PC-3 (cell line): ENCODE results near the gene MAST4. TPM values are rescaled to one million over a fixed set of nuclear protein-coding genes. Genes with fewer than 3 reads are reported as not detected.

Experiments used
- ATAC-seq: fragments of 200-7000 bp; cut with Tn5 transposase; 2 replicates; pipeline ENCODE4 v1.9.1; 2020; ENCODE audit warnings: mild to moderate bottlenecking, moderate library complexity
- BruUV-seq: library from RNA; stranded (reverse); fragments of 400-500 nt; replicated peaks from 2 replicates; lab custom pipeline; 2021; lab: Mats Ljungman, UMichigan
- CTCF ChIA-PET: fragments of 300-600 bp; sonication (Branson Sonifier 250); formaldehyde crosslinking; loops from one replicate; lab custom pipeline; 2022; ENCODE audit warnings: antibody characterized with exemption; lab: Charles Lee
- POLR2A ChIA-PET: fragments of 300-600 bp; sonication (Branson Sonifier 250); formaldehyde crosslinking; loops from one replicate; lab custom pipeline; 2022; ENCODE audit warnings: antibody characterized with exemption; ENCODE audit not compliant: unreplicated experiment; lab: Charles Lee
- DNase-seq: peaks from one replicate; pipeline ENCODE4 v3.0.0-alpha.2; 2015
- H2AFZ ChIP-seq: fragments of 300-600 bp; sonication (generic); 2 replicates; pipeline ENCODE4 v1.6.0; 2016; ENCODE audit warnings: antibody characterized with exemption, low read length
- H3F3A ChIP-seq: fragments of 300-600 bp; sonication (generic); one replicate; pipeline ENCODE4 v1.6.0; 2017; ENCODE audit warnings: antibody characterized with exemption, low read length, control low read depth, mild to moderate bottlenecking; ENCODE audit not compliant: unreplicated experiment
- H3K27ac ChIP-seq: fragments of 300-600 bp; sonication (generic); 2 replicates; pipeline ENCODE4 v1.5.1; 2016; ENCODE audit warnings: mild to moderate bottlenecking, low read length
- H3K27me3 ChIP-seq: fragments of 300-600 bp; sonication (generic); 2 replicates; pipeline ENCODE4 v1.6.1; 2016; ENCODE audit warnings: low read length, mixed read lengths
- H3K36me3 ChIP-seq: fragments of 300-600 bp; sonication (generic); 2 replicates; pipeline ENCODE4 v1.6.1; 2016; ENCODE audit warnings: low read depth, mixed run types, low read length, mixed read lengths
- H3K4me1 ChIP-seq: fragments of 300-600 bp; sonication (generic); 2 replicates; pipeline ENCODE4 v1.5.1; 2016; ENCODE audit warnings: low read length; ENCODE audit not compliant: insufficient read depth
- H3K4me2 ChIP-seq: fragments of 300-600 bp; sonication (generic); 2 replicates; pipeline ENCODE4 v1.6.0; 2016; ENCODE audit warnings: low read length
- H3K4me3 ChIP-seq: fragments of 300-600 bp; sonication (generic); 2 replicates; pipeline ENCODE4 v1.5.1; 2016; ENCODE audit warnings: mild to moderate bottlenecking, low read length, mixed read lengths
- H3K79me2 ChIP-seq: fragments of 300-600 bp; sonication (generic); 2 replicates; pipeline ENCODE4 v1.6.1; 2017; ENCODE audit warnings: low read length, mixed read lengths
- H3K9ac ChIP-seq: fragments of 300-600 bp; sonication (generic); 2 replicates; pipeline ENCODE4 v1.6.0; 2016; ENCODE audit warnings: mild to moderate bottlenecking, low read length
- H3K9me2 ChIP-seq: fragments of 300-600 bp; sonication (generic); replicated peaks from 2 replicates; pipeline ENCODE4 v1.6.1; 2016; ENCODE audit warnings: mixed run types, low read length, mixed read lengths
- H3K9me3 ChIP-seq: fragments of 300-600 bp; sonication (generic); 2 replicates; pipeline ENCODE4 v1.6.1; 2016; ENCODE audit warnings: low read length, mixed read lengths
- H4K20me1 ChIP-seq: fragments of 300-600 bp; sonication (generic); 2 replicates; pipeline ENCODE4 v1.6.1; 2016; ENCODE audit warnings: low read length, mixed read lengths
- EZH2 ChIP-seq: fragments of 300-600 bp; sonication (generic); IDR thresholded peaks from one replicate; pipeline ENCODE4 v1.6.1; 2017; ENCODE audit warnings: antibody characterized with exemption, mild to moderate bottlenecking, low read length; ENCODE audit not compliant: unreplicated experiment
- EZH2phosphoT487 ChIP-seq: fragments of 300-600 bp; sonication (generic); IDR thresholded peaks from 2 replicates; pipeline ENCODE4 v1.6.1; 2018; ENCODE audit warnings: mild to moderate bottlenecking, antibody characterized with exemption, low read length, borderline replicate concordance
- intact Hi-C: fragments of 100-400 bp; cut with micrococcal nuclease; formaldehyde crosslinking; loops from 2 replicates; pipeline ENCODE4 v1.9.0; 2023
- total RNA-seq: library from RNA; depleted of rRNA; stranded (reverse); fragments of >200 nt; gene quantifications from 2 replicates; pipeline ENCODE4 v1.2.3, GENCODE V29; 2014
- TF ChIP-seq, protein P1 (sequence below): fragments of 300-600 bp; sonication (generic); conservative IDR thresholded peaks from 2 replicates; pipeline ENCODE4 v1.5.1; 2017; ENCODE audit warnings: antibody characterized with exemption, low read depth, mild to moderate bottlenecking, low read length

Gene MAST4
- total RNA-seq, 1 experiment from 2014 or later = 7.9 TPM

- intact Hi-C loops = no loop called here
- ChIA-PET CTCF (no interaction called here), POLR2A (no interaction called here)
- H4K20me1 ChIP-seq = no peaks in the 10 kb centered on the region
- H3K79me2 ChIP-seq = no peaks in the 10 kb centered on the region
- no peak overlapping the region for H3K4me3 ChIP-seq
- ATAC-seq (no peak), DNase-seq (no peak)
- TF ChIP-seq, protein P1, sequence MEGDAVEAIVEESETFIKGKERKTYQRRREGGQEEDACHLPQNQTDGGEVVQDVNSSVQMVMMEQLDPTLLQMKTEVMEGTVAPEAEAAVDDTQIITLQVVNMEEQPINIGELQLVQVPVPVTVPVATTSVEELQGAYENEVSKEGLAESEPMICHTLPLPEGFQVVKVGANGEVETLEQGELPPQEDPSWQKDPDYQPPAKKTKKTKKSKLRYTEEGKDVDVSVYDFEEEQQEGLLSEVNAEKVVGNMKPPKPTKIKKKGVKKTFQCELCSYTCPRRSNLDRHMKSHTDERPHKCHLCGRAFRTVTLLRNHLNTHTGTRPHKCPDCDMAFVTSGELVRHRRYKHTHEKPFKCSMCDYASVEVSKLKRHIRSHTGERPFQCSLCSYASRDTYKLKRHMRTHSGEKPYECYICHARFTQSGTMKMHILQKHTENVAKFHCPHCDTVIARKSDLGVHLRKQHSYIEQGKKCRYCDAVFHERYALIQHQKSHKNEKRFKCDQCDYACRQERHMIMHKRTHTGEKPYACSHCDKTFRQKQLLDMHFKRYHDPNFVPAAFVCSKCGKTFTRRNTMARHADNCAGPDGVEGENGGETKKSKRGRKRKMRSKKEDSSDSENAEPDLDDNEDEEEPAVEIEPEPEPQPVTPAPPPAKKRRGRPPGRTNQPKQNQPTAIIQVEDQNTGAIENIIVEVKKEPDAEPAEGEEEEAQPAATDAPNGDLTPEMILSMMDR = no peak
- no peak for TF ChIP-seq EZH2phosphoT487
- TF ChIP-seq EZH2 = no peak
- H3K9ac ChIP-seq = no peak overlapping the region
- H3K27me3 ChIP-seq = no peaks in the 10 kb centered on the region
- no peaks in the 10 kb centered on the region for H3K9me2 ChIP-seq
- BruUV-seq = no TSS peak
- H3K4me2 ChIP-seq = no peak overlapping the region
- no peaks in the 10 kb centered on the region for H3K36me3 ChIP-seq
- no peaks in the 10 kb centered on the region for H3K4me1 ChIP-seq
- no peaks in the 10 kb centered on the region for H3K9me3 ChIP-seq
- no peaks in the 10 kb centered on the region for H3F3A ChIP-seq
- no peak overlapping the region for H2AFZ ChIP-seq
- H3K27ac ChIP-seq = no peak overlapping the region
Measured at GRCh38 chr5:67183859-67184258, 587.7 kb downstream of the MAST4 start.

- TF ChIP-seq EZH2 (no peak), EZH2phosphoT487 (no peak)
- TF ChIP-seq, protein P1 = no peak
- H3K4me3 ChIP-seq = no peak overlapping the region
Measured at GRCh38 chr5:67187006-67187715, 591.0 kb downstream of the MAST4 start.

GRCh38 chr5:67188274-67189078 is 592.3 kb downstream of the MAST4 start:
- DNase-seq (no peak), ATAC-seq (no peak)
- no peaks in the 10 kb centered on the region for H3F3A ChIP-seq
- H3K4me2 ChIP-seq = no peak overlapping the region
- no peak overlapping the region for H3K27ac ChIP-seq
- intact Hi-C loops = no loop called here
- no peaks in the 10 kb centered on the region for H3K27me3 ChIP-seq
- no peaks in the 10 kb centered on the region for H3K4me1 ChIP-seq
- POLR2A ChIA-PET = no interaction called here
- no peak overlapping the region for H2AFZ ChIP-seq
- H3K79me2 ChIP-seq = no peaks in the 10 kb centered on the region
- no peak overlapping the region for H3K4me3 ChIP-seq
- TF ChIP-seq EZH2 = no peak
- no peak for TF ChIP-seq EZH2phosphoT487
- TF ChIP-seq, protein P1 = no peak
- no peaks in the 10 kb centered on the region for H3K36me3 ChIP-seq
- no TSS peak for BruUV-seq
- no peaks in the 10 kb centered on the region for H3K9me2 ChIP-seq
- H3K9me3 ChIP-seq = no peaks in the 10 kb centered on the region
- CTCF ChIA-PET = no interaction called here
- no peaks in the 10 kb centered on the region for H4K20me1 ChIP-seq
- H3K9ac ChIP-seq = no peak overlapping the region

More at GRCh38 chr5:67187006-67187715, 591.0 kb downstream of the MAST4 start:
- intact Hi-C loops = no loop called here
- no peak for ATAC-seq
- BruUV-seq = no TSS peak
- Histone ChIP-seq H3K27me3 (no peaks in the 10 kb centered on the region), H3K36me3 (no peaks in the 10 kb centered on the region), H3K4me1 (no peaks in the 10 kb centered on the region), H3K4me2 (no peak overlapping the region), H3K9me3 (no peaks in the 10 kb centered on the region), H3F3A (no peaks in the 10 kb centered on the region), H3K27ac (no peak overlapping the region), H3K9me2 (no peaks in the 10 kb centered on the region), H3K79me2 (no peaks in the 10 kb centered on the region), H4K20me1 (no peaks in the 10 kb centered on the region), H3K9ac (no peak overlapping the region), H2AFZ (no peak overlapping the region)
- POLR2A ChIA-PET = no interaction called here
- DNase-seq = no peak
- CTCF ChIA-PET = no interaction called here
